SU-DHL-6 (cell line): ENCODE measurements around the gene PLXDC2.

Experiments
- EZH2phosphoT487 ChIP-seq: fragments of 200-600 bp; sonication (generic), shearing (Covaris generic); conservative IDR thresholded peaks from 2 replicates; pipeline ENCODE4 v1.6.1; 2018; ENCODE audit warnings: mild to moderate bottlenecking, antibody characterized with exemption, low read length, moderate library complexity, mixed read lengths
- TF ChIP-seq, protein P1 (sequence below): fragments of 200-600 bp; sonication (generic); IDR thresholded peaks from one replicate; pipeline ENCODE4 v1.5.1; 2017; ENCODE audit warnings: antibody characterized with exemption, mild to moderate bottlenecking, low read length, moderate library complexity; ENCODE audit not compliant: insufficient read depth, poor library complexity, severe bottlenecking

- TF ChIP-seq, protein P1, sequence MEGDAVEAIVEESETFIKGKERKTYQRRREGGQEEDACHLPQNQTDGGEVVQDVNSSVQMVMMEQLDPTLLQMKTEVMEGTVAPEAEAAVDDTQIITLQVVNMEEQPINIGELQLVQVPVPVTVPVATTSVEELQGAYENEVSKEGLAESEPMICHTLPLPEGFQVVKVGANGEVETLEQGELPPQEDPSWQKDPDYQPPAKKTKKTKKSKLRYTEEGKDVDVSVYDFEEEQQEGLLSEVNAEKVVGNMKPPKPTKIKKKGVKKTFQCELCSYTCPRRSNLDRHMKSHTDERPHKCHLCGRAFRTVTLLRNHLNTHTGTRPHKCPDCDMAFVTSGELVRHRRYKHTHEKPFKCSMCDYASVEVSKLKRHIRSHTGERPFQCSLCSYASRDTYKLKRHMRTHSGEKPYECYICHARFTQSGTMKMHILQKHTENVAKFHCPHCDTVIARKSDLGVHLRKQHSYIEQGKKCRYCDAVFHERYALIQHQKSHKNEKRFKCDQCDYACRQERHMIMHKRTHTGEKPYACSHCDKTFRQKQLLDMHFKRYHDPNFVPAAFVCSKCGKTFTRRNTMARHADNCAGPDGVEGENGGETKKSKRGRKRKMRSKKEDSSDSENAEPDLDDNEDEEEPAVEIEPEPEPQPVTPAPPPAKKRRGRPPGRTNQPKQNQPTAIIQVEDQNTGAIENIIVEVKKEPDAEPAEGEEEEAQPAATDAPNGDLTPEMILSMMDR: no peak
- TF ChIP-seq EZH2phosphoT487: no peak
These were observed 440.7 kb downstream of the PLXDC2 start for GRCh38 chr10:20256969-20257368.
